Measurements from ENCODE around the gene ABCA10.
"Not testable (repeated sequence)": the region's sequence is repeated elsewhere in the genome, so short reads cannot be mapped to it uniquely, and the experiment has no call there.

The ABCA10 gene, protein sequence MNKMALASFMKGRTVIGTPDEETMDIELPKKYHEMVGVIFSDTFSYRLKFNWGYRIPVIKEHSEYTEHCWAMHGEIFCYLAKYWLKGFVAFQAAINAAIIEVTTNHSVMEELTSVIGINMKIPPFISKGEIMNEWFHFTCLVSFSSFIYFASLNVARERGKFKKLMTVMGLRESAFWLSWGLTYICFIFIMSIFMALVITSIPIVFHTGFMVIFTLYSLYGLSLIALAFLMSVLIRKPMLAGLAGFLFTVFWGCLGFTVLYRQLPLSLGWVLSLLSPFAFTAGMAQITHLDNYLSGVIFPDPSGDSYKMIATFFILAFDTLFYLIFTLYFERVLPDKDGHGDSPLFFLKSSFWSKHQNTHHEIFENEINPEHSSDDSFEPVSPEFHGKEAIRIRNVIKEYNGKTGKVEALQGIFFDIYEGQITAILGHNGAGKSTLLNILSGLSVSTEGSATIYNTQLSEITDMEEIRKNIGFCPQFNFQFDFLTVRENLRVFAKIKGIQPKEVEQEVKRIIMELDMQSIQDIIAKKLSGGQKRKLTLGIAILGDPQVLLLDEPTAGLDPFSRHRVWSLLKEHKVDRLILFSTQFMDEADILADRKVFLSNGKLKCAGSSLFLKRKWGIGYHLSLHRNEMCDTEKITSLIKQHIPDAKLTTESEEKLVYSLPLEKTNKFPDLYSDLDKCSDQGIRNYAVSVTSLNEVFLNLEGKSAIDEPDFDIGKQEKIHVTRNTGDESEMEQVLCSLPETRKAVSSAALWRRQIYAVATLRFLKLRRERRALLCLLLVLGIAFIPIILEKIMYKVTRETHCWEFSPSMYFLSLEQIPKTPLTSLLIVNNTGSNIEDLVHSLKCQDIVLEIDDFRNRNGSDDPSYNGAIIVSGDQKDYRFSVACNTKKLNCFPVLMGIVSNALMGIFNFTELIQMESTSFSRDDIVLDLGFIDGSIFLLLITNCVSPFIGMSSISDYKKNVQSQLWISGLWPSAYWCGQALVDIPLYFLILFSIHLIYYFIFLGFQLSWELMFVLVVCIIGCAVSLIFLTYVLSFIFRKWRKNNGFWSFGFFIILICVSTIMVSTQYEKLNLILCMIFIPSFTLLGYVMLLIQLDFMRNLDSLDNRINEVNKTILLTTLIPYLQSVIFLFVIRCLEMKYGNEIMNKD (N-terminal part only)

DNA sequence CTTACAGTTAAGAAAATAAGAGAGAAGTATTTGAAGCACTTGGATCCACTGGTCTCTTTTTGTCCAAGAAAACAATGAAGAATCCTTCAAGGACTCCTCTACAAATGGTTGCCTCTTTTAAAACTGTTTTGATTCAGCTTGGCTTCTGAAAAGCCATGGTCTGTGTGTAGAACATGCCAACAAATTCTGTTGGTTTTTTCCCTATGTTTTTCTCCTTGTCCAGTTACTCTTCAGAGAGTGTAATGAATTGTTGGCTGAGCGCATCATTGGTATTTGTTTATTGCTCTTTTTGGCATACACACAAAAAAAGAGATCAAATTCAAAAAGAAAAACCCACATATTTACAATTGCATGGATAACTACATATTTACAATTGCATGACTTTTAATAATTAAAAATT, at the start of gene ABCA10:
Gene ABCA10, minus strand, starts transcription at position 249 of the 400 bp plus-strand sequence. CDS start 3,466 bp downstream, outside the sequence.
- DNase-seq, result no peak

DNA sequence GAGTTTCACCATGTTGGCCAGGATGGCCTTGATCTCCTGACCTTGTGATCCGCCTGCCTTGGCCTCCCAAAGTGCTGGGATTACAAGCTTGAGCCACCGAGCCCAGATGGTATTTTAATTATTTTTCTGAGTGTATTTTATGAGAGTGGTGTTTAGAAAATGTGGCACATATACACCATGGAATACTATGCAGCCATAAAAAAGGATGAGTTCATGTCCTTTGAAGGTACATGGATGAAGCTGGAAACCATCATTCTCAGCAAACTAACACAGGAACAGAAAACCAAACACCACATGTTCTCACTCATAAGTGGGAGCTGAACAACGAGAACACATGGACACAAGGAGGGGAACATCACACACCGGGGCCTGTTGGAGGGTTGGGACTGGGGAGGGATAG, 47.7 kb upstream of the ABCA10 start:
- DNase-seq, result not testable (repeated sequence)

DNA sequence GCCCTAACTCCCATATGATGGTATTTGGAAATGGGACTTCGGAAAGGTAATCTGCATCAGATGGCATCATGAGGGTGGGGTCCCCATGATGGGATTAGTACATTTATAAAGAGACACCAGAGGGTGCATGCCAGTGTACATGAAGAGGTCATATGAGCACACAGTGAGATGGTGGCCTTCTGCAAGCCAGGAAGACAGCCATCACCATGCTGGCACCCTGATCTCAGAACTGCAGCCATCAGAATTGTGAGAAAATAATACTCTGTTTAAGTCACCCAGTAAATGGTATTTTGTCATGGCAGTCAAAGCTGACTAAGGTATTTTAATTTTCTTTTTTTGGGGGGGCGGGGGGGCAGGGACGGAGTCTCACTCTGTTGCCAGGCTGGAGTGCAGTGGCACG, 47.1 kb upstream of the ABCA10 start:
- no peak for DNase-seq

DNA sequence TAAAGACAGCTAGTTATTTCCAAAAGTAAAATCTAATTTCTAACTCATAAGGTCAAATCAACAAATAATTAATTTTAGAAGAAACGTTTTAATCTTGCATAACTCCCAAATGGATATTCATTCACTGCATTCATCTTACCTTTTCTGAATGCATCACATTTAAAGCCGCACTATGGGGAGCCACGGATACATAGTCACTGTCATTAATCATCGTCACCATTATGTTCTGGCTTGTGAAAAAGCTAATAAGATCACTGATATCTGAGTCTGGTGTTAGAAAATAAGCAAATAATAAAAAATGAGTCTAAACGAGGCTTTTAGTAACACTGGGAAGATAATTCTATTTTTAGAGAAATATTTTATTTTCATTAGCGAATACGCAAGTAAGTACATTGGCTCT, 42.4 kb upstream of the ABCA10 start:
- no peak for DNase-seq

DNA sequence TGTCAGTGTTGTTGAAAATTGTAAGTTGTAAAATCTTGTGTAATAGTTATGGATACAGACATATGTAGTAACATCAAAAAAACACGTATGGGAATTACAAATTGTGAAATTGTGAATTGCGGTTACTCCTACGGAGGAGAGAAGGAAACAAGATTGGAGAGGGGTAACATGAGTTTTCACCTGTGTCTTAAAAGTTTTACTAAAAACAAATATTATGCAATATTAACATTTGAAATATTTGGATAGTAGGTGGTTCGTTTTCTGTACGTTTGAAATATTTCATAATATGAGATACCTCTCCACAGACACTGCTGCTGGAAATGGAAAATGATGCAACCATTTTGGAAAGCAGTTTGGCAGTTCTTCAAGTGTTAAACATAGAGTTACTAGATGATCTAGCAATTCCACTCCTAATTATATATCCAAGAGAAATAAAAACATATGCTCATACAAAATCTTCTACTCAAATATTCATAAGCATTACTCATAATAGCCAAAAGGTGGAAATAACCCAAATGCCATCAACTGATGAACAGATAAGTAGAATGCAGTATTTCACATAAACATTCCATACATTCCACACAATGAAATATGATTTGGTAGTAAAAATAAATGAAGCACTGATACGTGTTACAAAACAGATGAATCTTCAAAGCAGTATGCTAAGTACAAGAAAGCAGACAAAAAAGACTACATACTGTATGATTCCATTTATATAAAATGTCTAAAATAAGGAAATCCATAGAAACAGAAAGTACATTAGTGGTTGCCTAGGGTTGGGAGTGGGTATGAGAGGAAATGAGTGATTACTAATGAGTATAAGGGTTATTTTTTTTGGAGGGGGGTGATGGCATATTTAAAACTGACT, 40.7 kb upstream of the ABCA10 start:
- DNase-seq, result peak; percentile 54 to 68

DNA sequence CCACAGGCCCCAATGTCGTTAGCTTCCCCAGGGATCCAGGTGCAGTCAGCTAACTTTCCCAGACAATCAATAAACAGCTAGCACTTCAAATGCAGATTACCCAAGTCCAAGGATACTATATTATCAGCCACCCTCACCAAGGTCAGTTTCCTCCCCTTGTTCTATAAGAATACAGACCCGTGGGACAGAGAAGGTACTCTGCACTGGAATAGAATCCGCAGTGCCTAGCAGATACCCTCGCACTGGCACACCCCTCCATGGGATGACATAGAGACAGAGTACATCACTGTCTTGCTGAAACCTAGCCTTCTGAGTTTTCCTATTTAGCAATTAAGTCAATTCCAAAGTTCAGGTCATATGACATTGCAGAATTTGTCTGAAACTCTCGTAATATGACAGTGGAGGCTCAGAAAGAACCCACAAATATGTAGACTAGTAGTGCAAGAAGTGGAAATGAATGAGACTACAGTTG, 40.0 kb upstream of the ABCA10 start:
- peak; percentile 41 to 54 for DNase-seq

DNA sequence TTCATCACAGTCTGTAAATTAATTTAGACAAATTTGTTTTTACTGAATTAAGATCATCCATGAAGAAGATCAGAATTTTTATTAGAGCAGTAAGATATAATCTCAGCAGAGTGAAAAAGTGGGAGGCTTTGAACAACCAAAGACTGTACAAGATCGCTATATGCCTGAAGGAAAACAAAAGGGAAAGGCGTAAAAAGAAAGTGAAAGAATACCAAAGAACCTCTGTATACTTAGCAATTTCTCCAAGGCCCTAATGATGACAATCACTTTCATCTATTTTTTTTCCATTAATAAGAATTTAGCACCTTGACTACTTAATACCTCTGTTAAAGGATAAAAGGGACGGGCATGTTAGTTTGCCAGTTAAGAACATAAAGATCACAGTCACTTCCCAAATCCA, 38.6 kb upstream of the ABCA10 start:
- no peak for DNase-seq

DNA sequence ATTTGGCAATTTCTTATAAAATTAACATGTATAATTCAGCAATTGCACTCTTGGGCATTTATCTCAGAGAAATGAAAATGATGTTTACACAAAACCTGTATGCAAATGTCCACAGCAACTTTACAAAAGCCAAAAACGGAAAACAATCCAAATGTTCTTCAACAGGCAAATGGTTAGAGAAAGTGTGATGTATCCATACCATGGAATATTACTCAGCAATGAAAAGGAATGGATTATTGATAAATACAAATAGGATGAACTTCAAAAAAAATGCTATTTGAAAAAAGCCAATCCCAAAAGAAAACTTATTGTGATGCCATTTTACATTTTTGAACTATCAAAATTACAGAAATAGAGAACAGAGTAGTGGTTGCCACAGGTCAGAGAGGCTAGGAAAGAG, 37.2 kb upstream of the ABCA10 start:
- DNase-seq, result no peak

DNA sequence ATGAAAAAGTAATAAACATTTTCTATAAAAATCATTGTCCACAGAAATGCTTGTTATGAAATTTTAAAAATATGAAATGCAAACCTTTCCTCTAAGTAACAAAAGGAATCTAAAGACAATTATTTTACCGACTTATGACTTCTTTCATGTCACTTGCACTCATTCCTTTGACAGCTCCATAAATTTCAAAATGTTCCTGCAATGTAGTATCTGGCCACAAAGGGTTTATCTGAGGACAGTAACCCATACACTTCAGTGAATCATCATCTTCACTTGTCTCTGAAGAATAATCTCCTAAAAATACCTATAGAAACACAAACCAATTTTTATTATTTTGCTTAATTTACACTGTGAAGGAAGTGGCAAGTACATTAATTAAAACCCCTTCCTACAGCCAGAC, 25.6 kb upstream of the ABCA10 start:
- no peak for DNase-seq

DNA sequence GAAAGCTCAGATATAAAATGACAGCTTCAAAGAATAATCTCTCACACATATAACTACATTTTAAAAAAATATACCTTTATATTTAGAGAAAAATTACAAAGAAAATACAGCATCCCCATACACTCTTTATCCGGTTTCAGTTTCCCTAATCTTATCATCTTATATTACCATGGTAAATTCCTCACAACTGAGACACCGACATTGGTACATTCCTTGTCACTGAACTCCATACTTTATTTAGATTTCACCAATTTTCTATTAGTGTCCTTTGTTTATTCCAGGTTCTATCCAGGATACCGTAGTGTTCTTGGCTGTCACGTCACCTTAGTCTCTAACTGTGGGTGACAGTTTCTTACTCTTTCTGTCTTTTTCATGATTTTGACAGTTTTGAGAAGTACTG, 22.0 kb upstream of the ABCA10 start:
- no peak for DNase-seq

DNA sequence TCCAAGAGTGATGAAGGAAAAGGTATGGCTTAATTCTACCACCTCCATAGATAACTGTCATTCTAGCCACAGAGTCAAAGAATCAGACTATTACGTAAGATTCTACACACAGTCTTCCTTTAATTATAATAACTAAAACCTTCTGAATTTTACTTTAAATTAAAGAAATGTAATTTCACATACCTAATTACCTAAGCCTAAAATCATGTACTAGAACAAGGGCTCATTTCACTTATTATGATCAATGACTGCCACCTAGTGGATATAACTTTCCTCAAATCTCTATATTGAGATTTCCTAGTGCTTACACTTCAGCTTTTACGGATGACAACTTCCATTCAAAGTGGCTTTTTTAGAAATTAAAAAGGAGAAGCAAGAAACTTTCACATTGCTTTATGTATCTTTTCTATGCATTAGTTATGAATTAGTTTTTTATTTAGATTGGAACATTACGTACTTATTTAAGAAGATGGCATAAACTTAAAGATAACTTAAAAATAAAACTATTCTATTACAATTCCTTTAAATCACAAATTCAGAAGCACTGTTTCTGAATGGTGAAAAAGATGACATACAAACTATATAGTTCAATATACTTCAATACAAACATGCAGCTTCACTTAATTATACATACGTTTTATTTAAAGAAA, 18.2 kb upstream of the ABCA10 start:
- peak; percentile 27 to 90 for DNase-seq

DNA sequence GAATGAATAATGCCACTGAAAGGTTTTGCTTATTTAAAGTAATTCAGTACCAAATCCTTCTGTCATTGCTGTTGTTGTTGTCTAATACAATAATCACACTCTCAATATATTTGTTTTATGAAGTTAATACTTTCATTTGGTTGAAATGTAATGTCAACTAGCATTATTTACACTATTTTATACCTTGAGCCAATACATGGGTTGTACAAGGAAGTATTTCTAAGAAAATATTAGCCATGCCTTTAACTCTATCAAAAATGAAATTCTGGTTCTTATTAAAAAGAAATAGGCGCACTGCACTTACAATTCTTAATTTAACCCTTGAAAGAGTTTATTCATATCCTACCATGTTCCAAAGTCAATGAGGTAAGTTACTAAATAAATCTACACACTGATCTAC, 17.6 kb upstream of the ABCA10 start:
- DNase-seq, result no peak

DNA sequence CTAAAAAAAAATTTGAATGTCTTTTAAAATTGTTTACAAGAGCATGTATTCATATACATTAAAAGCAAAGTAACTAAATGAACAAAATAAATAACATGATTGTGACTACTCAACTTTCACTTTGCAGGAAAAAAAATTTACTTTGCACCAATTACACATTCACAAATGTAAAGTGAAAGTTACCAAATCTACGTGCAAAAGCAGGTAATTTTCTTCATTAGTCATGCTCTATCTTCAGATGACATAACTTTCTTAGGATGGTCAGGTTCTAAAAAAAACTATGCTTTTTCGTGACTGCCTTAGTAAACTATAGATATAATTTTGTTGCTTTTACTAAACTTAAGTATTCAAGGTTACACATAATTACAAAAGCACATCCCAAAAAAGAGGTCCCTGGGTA, 17.0 kb upstream of the ABCA10 start:
- DNase-seq, result no peak

DNA sequence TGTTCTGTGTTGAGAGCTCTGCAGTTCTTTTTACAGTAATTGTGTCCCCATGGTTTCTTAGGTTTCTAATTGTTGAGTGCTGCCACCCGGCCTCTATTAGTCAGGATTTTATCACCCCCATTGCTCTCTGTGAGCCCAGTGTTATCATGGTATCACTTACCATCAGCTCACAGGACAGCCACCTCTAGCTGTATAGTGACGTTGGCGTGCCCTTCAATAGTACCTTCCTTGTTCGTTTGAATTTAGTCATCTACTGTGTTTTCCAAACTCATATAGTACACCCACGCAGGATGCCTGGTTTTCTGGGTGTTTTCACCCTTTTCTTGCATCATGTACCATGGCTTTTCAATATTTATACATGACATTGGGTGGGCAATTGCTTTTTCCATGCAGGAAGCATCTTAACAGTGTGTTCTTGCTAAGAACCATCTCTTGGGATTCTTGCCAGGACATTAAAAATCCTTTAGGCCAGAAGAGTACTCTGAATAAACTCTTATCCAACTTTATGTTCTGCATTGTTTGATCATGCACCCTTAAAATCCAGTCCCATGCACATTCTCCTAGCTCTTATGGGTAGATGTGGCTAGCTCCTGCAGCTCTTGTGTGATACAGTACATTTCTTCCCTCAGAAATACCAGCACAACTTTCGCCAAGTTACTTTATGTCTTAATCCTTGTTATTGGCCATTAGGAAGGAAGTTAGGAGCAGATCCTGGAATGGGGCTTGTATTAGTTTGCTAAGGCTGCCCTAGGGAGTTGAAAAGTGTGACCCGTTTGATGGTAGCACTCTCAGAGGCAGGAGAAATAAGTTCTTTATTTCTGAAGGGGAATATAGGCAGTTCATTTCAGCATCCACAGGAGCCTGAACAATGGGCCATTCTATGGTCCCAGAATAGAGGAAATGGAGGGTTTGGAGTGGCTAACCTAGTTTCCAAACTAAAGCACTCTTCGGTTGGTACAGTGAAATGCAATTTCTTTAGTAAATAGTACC, 11.3 kb upstream of the ABCA10 start:
- DNase-seq, result no peak

DNA sequence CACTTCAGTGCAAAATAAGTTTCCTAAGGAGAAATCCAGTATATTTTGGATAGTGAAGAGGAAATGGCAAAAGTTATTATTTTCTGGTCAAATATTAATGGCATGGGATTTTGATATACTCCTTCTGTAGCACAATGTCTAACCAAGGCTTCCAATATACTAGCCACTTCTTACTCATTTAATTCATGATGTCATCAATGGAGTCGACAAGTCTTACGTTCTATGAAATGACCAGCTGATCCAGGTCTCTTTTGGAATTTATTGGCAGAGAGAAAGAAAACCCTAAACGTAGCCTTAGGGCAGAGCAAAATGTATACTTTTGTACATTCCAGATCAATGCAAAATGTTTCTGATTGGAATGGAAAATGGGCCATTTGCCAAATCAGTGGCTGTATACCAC, 8.3 kb upstream of the ABCA10 start:
- no peak for DNase-seq

DNA sequence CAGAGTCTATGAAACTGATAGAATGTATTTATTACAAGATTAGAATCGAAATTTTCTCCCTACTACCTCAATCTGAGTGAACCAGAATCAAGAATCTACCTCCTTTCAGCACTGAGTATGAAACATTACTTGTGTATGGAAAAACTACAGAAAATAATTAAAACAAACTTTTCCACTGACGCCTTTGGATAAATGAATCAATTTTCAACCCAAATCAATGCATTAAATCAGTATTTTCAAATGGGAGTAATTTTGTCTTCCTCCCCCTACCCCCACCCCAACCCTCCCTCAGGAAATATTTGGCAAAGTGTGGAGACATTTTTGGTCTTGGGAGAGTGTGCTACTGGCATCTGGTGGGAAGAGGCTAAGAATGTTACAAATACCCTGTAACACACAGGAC, 7.8 kb upstream of the ABCA10 start:
- no peak for DNase-seq

DNA sequence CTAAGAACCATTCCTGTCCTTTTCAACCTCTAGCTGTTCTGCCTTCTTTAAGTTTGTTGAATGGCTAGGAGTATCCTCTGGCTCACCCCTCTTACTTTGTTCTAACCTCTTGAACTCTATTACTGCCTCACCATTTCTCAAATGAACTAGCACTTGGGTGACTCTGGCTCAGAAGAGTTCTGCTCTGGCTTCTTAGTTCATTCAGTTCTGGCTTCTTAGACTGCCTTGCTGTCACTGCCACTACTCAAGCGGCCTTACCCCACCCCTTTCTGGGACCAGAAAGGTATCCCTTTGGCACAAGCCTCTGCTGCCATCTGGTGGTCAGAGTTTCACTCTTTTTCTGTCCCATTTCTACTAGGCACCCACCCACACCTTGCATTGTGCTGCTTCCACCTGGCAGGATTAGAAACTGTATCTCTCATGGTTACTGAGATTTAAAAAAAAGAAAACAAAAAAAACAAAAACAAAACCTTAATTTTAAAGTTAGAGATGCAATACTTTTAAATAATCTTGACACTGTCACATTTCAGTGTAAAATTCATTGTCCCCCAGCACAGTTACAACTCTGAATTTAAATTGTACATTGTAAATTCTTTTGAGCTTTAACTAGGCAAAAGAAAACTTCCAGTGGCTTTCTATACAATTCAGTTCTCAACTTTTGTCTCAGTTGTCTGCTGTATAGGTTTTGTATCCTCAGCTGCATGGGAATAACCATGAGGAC, 6.9 kb upstream of the ABCA10 start:
- peak; percentile 86 to 99 for DNase-seq

DNA sequence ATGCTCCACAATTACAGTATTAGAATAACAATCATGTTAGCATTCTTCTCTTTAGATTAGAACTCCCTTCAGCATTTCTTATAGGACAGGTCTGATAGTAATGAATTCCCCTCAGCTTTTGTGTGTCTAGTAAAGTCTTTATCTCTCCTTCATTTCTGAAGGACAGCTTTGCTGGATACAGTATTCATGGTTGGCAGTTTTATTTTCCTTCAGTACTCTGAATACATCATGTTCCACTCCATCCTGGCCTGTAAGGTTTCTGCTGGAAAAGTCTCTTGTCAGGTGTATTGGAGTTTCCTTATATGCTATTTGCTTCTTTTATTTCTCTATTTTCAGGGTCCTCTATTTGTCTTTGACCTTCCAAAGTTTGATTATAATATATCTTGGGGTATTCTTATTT, 4.0 kb upstream of the ABCA10 start:
- DNase-seq, result no peak

DNA sequence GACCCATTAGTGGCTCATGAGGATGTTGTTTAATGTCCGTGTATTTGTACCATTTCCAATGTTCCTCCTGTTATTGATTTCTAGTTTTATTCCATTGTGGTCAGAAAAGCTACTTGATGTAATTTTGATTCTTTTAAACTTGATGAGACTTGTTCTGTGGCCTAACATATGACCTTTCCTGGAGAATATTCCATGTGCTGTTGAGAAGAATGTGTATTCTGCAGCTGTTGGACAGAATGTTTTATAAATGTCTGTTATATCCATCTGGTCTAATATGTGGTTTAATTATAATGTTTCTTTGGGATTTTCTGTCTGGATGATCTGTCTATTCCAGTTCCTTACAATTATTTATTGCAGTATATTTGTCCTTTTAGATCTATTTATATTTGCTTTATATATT, 2.9 kb upstream of the ABCA10 start:
- no peak for DNase-seq

DNA sequence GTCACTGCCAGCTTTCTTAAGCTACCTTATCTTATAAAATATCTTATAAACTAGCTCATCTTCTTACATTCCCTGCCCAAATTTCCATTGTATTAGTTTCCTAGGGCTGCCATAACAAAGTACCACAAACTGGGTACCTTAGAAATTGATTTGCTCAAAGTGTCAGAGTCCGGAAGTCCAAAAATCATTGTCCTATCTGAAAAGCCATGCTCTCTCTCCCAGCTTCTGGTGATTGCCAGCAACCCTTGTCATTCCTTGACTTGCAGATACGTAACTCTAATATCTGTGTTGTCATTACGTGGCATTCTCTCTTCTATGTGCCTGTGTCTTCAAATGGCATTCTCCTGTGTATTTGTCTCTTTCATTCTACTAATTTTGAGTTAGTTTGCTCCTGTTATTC, 2.3 kb upstream of the ABCA10 start:
- DNase-seq, result no peak

All from inflammatory macrophage treated with lipopolysaccharide for 1 hour (primary cell).